Fibroblast of the aortic adventitia (primary cell): ENCODE measurements around the gene SRC. TPM values are rescaled to one million over a fixed set of nuclear protein-coding genes. Genes with fewer than 3 reads are reported as not detected.

Source experiments
- DNase-seq: peaks from one replicate; pipeline ENCODE4 v3.0.0-alpha.2; 2010; ENCODE audit warnings: low read depth
- H3K4me3 ChIP-seq: 2 replicates; pipeline ENCODE4 v1.5.1; 2011; ENCODE audit warnings: low read depth, mild to moderate bottlenecking, control low read depth, low read length, moderate library complexity
- total RNA-seq: library from RNA; depleted of rRNA; stranded (reverse); fragments of >200 nt; gene quantifications from 2 replicates; pipeline ENCODE4 v1.2.3, GENCODE V29; 2012; ENCODE audit warnings: low replicate concordance
- TF ChIP-seq, protein P1 (sequence below): IDR thresholded peaks from 2 replicates; pipeline ENCODE4 v1.5.1; 2011; ENCODE audit warnings: mild to moderate bottlenecking, low read length, control low read depth, inconsistent platforms; ENCODE audit not compliant: insufficient read depth

The SRC gene
- total RNA-seq, result 11.0 and 19.1 TPM in 2 replicates

DNA sequence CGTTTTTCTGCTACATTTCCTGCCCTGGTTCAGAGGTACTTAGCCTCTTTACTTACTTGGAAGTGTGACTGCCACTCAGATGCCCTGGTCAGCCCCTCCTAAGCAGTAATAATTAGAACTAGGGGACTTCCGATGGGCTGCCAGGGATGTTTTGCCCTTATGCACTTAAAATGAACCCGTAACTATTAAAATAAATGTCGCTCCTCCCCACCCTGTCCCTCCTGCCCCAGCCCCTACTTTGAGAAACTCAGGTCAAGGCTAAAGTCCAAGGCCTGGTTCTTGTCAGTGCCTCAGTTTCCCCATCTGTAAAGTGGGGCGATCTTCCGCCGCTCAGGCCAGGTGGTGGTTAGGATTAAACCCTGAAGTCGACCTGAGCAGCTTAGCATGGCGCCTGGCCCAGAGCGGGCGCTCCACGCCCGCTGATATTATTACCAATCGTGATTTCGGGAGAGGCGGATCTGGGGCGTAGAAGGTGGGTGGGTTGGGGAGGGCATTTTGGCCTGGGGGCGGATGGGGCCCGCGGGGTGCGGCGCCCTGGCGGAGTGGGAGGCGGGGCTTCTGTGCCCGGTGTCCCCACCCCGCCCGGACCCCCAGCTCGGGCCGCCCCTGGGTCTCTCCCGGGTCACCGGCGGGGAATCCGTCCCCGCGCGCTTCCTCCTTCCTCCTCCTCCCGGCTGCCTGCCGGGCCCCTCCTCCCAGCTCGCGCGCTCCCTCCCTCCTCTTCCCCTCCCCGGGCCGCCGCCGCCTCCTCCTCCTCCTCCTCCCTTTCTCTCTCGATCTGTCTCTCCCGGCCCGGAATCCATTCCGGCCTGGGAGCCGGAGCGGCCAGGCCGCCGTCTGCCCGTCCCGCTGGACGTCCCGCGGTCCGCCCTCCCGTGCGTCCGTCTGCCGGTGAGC, at the start of gene SRC:
SRC (plus strand) TSS at position 802 of the 897 bp plus-strand sequence. CDS start 38,014 bp downstream, outside the sequence.
- DNase-seq, result peak; percentile 65
- H3K4me3 ChIP-seq, result peak within 1 kb of the TSS; percentile 74
- TF ChIP-seq, protein P1, sequence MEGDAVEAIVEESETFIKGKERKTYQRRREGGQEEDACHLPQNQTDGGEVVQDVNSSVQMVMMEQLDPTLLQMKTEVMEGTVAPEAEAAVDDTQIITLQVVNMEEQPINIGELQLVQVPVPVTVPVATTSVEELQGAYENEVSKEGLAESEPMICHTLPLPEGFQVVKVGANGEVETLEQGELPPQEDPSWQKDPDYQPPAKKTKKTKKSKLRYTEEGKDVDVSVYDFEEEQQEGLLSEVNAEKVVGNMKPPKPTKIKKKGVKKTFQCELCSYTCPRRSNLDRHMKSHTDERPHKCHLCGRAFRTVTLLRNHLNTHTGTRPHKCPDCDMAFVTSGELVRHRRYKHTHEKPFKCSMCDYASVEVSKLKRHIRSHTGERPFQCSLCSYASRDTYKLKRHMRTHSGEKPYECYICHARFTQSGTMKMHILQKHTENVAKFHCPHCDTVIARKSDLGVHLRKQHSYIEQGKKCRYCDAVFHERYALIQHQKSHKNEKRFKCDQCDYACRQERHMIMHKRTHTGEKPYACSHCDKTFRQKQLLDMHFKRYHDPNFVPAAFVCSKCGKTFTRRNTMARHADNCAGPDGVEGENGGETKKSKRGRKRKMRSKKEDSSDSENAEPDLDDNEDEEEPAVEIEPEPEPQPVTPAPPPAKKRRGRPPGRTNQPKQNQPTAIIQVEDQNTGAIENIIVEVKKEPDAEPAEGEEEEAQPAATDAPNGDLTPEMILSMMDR, result no peak

DNA sequence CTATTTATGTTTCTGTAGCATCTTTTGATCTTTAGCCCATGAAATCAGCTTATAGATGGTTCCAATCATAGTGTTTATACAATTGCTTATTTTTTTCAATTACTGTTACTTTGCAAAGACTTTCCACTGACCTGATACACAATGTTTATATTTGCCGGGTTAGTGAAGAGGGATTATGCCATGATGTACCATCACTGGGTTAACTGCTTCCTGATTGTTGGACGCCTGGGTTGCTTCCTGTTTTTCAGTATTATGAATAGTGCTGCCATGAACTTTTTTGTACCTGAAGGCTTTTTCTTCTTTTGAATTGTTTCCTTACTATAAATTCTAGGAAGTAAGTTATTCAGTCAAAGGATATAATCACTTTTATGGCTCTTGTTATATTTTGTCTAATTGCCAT, 49.6 kb upstream of the SRC start:
- no peak for DNase-seq
- no peak overlapping the region for H3K4me3 ChIP-seq

DNA sequence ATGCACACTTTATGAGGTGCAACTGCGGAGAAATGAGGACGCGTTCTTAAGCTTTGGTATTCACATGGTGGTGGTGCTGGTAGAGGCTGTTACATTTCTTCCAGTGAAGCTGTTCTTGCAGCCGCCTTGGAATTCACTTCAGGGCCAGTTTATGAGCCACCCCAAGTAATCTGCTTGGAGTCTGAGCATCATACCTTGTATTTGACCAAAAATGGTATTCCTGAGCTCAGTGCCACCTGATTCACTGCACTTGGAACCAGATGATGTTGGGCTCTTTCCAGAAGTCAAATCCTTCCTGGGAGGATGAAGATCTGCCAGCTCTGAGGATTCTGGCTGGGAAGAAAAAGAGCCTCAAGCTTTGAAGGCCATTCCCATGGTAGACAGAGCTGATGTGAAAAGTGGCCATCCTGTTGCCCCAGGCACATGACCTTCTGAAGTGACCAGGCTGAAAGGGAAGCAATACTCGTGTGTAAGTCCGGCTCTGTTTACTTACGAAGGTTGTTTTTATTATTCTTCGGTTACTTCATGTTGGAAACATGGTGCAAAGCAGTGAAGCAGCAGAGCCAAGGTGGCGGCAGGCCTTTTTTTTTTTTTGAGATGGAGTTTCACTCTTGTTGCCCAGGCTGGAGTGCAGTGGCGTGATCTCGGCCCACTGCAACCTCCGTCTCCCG, 48.7 kb upstream of the SRC start:
- TF ChIP-seq, protein P1, result no peak
- DNase-seq, result peak; percentile 96
- H3K4me3 ChIP-seq, result no peak overlapping the region

More for the DNA sequence above, 49.6 kb upstream of the SRC start:
- TF ChIP-seq, protein P1, result no peak

DNA sequence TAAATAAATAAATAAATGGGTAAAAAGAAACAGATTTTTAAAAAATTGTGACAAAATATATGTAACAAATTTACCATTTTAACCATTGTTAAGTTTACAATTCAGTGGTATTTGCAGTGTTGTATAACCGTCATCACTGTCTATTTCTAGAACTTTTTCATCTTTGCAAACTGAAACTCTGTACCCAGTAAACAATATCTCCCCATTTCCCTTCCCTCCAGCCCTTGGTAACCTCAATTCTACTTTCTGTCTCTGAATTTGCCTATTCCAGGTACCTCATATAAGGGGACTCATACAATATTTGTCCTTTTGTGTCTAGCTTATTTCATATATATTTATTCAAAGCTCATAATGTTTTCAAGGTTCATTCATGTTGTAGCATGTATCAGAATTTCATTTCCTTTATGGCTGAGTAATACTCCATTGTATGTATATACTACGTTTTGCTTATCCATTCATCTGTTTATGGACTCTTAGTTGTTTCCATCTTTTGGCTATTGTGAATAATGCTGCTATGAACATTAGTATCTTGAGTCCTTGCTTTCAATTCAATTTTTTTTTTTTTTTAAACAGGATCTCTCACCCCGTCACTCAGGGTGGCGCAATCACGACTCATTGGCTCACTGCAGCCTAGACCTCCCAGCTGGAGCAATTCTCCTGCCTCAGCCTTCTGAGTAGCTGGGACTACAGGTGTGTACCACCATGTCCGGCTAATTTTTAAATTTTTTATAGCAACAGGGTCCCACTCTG, 47.6 kb upstream of the SRC start:
- TF ChIP-seq, protein P1, result no peak
- H3K4me3 ChIP-seq, result no peak overlapping the region
- DNase-seq, result peak; percentile 74

DNA sequence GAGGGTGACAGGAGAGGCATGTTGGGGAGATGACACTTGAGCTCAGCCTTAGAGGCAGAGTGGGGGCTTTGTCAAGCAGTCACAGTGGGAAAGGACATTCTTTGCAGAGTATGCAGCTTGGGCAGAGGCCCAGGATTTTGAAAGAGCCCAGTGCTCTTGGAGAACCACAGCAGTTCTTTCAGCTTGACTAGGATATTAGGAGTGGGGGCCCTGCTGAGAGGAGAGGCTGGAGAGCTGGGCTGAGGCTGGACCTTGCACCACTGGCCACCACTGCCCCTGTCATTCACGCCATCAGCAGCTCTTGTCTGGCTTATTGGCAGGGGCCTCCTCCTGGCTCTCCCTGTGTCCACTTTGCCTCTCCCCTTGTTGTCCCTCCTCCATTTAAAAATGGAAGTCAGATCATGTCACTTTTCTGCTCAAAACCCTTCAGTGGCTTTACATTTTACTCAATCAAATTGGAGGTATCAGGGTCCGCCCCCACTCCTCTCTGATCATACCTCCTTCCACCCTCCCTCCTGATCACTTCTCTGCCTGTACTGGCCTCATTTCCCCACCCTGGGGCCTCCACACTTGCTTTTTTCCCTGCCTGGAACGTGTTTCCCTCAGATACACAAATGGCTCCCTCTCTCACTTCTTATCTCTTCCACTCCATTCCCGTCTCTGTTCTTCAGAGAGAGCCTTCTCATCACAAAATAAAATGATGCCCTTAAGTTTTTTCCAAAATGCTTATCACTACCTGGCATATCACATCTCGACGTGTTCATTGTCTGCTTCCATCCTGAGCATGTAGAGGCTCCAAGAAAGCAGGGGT, 46.0 kb upstream of the SRC start:
- DNase-seq, result peak; percentile 70
- no peak overlapping the region for H3K4me3 ChIP-seq
- TF ChIP-seq, protein P1, result no peak

DNA sequence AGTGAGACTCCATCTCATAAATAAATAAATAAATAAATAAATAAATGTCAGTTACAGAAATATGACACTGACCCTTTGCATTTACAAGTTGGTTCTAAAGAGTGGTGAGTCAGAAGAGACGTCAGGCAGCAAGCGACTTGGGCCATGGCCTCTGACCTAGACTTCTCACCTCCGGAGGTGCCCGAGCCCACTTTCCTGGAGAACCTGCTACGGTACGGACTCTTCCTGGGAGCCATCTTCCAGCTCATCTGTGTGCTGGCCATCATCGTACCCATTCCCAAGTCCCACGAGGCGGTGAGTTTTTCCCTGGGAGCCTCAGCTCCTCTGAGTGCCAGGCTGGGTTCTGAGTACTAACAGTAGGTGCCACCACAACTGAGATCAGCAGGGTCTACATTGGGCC, 44.8 kb upstream of the SRC start:
- DNase-seq, result no peak
- TF ChIP-seq, protein P1, result no peak
- no peak overlapping the region for H3K4me3 ChIP-seq
